Natural killer cell treated with Interleukin-12 subunit alpha and Interleukin-12 subunit beta and Interleukin-15 and Interleukin-18, amount 100 ng/mL, for 72 hours (primary cell): ENCODE data around the gene MCCC1. TPM values are rescaled to one million over a fixed set of nuclear protein-coding genes. Genes with fewer than 3 reads are reported as not detected.
"Not testable (repeated sequence)": the region's sequence is repeated elsewhere in the genome, so short reads cannot be mapped to it uniquely, and the experiment has no call there.

Experiments
- ATAC-seq, 2 donors: fragments of 150-1000 bp; cut with Tn5 transposase in 1 of 2; sonication (Bioruptor Pico), chemical (Tn5 transposase) in 1 of 2; 2 replicates each; pipeline ENCODE4 v1.10.0; 2021
- DNase-seq: peaks from one replicate; pipeline ENCODE4 v3.0.0; 2022; ENCODE audit warnings: low spot score
- H3K27ac Mint-ChIP-seq, 2 donors: 1 replicate in 1 of 2; 2 replicates in 1 of 2; pipeline ENCODE4 v1.8.0; 2022; ENCODE audit warnings: mixed read lengths in 2 of 2, mild to moderate bottlenecking in 1 of 2, moderate library complexity in 1 of 2
- H3K27me3 Mint-ChIP-seq, 2 donors: 1 replicate in 1 of 2; 2 replicates in 1 of 2; pipeline ENCODE4 v1.8.0; 2022; ENCODE audit warnings: mixed read lengths in 2 of 2
- H3K36me3 Mint-ChIP-seq: one replicate; pipeline ENCODE4 v1.8.0; 2022; ENCODE audit warnings: mixed read lengths
- H3K4me1 Mint-ChIP-seq, 2 donors: 1 replicate in 1 of 2; 2 replicates in 1 of 2; pipeline ENCODE4 v1.8.0; 2022; ENCODE audit warnings: low read depth in 2 of 2, mixed read lengths in 2 of 2, mild to moderate bottlenecking in 1 of 2
- H3K4me3 Mint-ChIP-seq: one replicate; pipeline ENCODE4 v1.8.0; 2022; ENCODE audit warnings: mixed read lengths
- H3K9me3 Mint-ChIP-seq: 2 replicates; pipeline ENCODE4 v1.8.0; 2022; ENCODE audit warnings: mixed read lengths
- total RNA-seq, 2 donors: library from RNA; stranded (reverse); gene quantifications; one replicate each; pipeline ENCODE4 v1.2.3, GENCODE V29; 2022

MCCC1 gene
- total RNA-seq, 2 donors from 2014 or later = 31.5 to 34.0 TPM

DNA sequence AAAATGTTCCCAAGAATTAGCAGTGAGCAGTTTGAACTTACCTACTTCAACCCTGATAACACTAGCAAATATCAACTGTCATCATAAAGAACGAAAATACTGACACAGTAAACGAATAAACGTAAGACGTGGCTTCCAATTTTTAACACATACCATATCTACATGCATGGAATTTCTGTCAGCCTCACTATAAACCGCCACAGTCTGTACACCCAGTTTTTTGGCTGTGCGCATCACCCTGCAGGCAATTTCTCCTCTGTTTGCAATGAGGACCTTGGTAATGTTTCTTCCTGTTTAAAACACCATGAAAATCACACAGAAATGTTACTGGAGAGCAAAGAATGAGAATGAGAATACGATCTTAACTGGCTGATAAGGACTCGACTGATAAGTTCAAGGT lies 7.0 kb downstream of the MCCC1 start:
- DNase-seq (no peak), ATAC-seq (no peak)
- Mint-ChIP-seq H3K4me1 (peaks cover under 1 to 8% of the 10 kb centered on the region in 2 donors), H3K9me3 (no peaks in the 10 kb centered on the region), H3K27me3 (no peaks in the 10 kb centered on the region), H3K36me3 (peaks cover 12% of the 10 kb centered on the region), H3K4me3 (no peak overlapping the region), H3K27ac (no peak overlapping the region)

- no peak overlapping the region for H3K27ac Mint-ChIP-seq
- DNase-seq (no peak), ATAC-seq (no peak)
- peaks cover 28% of the 10 kb centered on the region for H3K36me3 Mint-ChIP-seq
- H3K9me3 Mint-ChIP-seq = no peaks in the 10 kb centered on the region
- peaks cover 0 to 6% of the 10 kb centered on the region in 2 donors for H3K4me1 Mint-ChIP-seq
- no peaks in the 10 kb centered on the region for H3K27me3 Mint-ChIP-seq
- H3K4me3 Mint-ChIP-seq = no peak overlapping the region
Observed at GRCh38 chr3:183087184-183087583, 12.1 kb downstream of the MCCC1 start.

- Mint-ChIP-seq H3K27me3 (no peaks in the 10 kb centered on the region), H3K27ac (no peak overlapping the region), H3K36me3 (peaks cover 31% of the 10 kb centered on the region), H3K4me3 (no peak overlapping the region), H3K9me3 (no peaks in the 10 kb centered on the region), H3K4me1 (peaks cover 0 to 6% of the 10 kb centered on the region in 2 donors)
- DNase-seq (no peak), ATAC-seq (no peak)
Observed at GRCh38 chr3:183085634-183086390, 13.5 kb downstream of the MCCC1 start.

GRCh38 chr3:183082355-183082915 lies 16.9 kb downstream of the MCCC1 start:
- Mint-ChIP-seq H3K27me3 (no peaks in the 10 kb centered on the region), H3K4me1 (peaks cover 0 to 6% of the 10 kb centered on the region in 2 donors), H3K4me3 (no peak overlapping the region), H3K36me3 (peaks cover 45% of the 10 kb centered on the region), H3K9me3 (no peaks in the 10 kb centered on the region), H3K27ac (no peak overlapping the region)
- DNase-seq = no peak
- ATAC-seq = no peak

DNA sequence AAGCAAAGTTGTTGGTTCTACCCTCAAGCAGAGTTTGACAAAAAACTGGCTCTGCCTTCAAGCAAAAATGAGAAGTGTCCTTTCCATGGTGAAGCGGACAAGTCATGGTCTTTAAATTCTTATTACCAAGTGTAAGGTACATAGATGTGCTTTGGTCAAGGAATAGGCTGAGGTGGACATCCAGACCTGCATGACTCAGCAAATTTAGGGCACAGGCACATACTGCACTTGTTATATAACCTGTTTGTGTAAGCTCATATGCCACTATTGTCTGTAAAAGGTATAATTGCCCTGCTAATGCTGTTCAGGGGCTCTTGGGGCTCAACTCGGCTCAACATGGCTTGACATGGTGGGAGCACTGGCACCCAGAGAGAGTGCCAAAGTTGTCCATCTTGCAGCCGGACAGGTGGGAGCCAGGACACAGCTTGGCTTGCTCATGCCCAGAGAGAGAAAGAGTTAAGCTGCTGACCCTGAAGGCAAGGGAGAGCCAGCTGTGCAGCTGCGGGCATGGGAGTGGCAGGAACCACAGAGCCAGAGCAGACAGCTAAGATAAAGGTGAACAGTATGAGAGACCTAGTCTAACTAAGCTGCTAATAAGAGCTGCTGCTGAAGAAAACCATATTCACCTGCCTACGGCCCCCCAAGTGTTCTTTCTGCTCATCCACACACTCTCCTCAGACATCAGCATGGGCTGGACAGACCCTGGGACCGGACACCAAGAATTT lies 17.7 kb downstream of the MCCC1 start:
- no peak overlapping the region for H3K4me3 Mint-ChIP-seq
- ATAC-seq (no peak), DNase-seq (no peak)
- no peak overlapping the region for H3K27ac Mint-ChIP-seq
- no peaks in the 10 kb centered on the region for H3K27me3 Mint-ChIP-seq
- H3K36me3 Mint-ChIP-seq = peaks cover 46% of the 10 kb centered on the region
- H3K4me1 Mint-ChIP-seq = peaks cover 0 to 3% of the 10 kb centered on the region in 2 donors
- no peaks in the 10 kb centered on the region for H3K9me3 Mint-ChIP-seq

DNA sequence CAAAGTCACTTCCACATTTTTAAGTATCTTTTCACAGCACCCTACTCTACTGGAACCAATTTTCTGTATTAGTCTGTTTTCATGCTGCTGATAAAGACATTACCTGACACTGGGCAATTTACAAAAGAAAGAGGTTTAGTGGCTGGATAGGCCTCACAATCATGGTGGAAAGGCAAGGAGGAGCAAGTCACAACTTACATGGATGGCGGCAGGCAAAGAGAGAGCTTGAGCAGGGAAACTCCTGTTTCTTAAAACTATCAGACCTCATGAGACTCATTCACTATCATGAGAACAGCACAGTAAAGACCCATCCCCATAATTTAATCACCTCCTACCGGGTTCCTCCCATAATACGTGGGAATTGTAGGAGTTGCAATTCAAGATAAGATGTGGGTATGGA lies 18.7 kb downstream of the MCCC1 start:
- H3K9me3 Mint-ChIP-seq = no peaks in the 10 kb centered on the region
- H3K27me3 Mint-ChIP-seq = no peaks in the 10 kb centered on the region
- peaks cover 37% of the 10 kb centered on the region for H3K36me3 Mint-ChIP-seq
- DNase-seq (no peak), ATAC-seq (no peak)
- no peak overlapping the region for H3K27ac Mint-ChIP-seq
- H3K4me1 Mint-ChIP-seq = peaks cover 0 to 3% of the 10 kb centered on the region in 2 donors
- no peak overlapping the region for H3K4me3 Mint-ChIP-seq

- no peak for ATAC-seq
Observed at GRCh38 chr3:183074881-183075280, 24.4 kb downstream of the MCCC1 start.

DNA sequence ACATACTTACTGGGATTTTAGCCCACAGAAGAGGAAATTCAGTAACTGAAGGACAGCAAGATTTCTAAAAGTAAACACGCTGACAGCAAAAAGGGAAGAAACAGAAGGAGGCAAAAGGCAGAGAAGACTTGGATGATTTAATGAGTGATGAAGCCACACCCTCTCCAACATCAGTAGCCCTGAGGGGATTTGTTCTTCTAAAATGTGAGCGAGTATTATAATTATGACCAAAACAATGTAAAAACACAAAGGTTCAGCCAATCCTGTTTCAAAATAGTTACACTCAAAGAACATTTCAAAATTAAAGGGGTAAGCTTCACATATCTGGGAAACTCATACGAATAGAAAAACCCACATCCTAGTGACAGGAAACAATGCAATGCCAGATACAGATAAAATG lies 25.0 kb downstream of the MCCC1 start:
- DNase-seq (no peak), ATAC-seq (no peak)
- H3K4me3 Mint-ChIP-seq = no peak overlapping the region
- H3K27me3 Mint-ChIP-seq = no peaks in the 10 kb centered on the region
- no peak overlapping the region for H3K27ac Mint-ChIP-seq
- peaks cover 18% of the 10 kb centered on the region for H3K36me3 Mint-ChIP-seq
- no peaks in the 10 kb centered on the region for H3K9me3 Mint-ChIP-seq
- H3K4me1 Mint-ChIP-seq = peaks cover 7 to 8% of the 10 kb centered on the region in 2 donors

More at GRCh38 chr3:183074881-183075280, 24.4 kb downstream of the MCCC1 start:
- no peak overlapping the region for H3K4me3 Mint-ChIP-seq
- H3K9me3 Mint-ChIP-seq = no peaks in the 10 kb centered on the region
- H3K36me3 Mint-ChIP-seq = peaks cover 18% of the 10 kb centered on the region
- H3K27ac Mint-ChIP-seq = no peak overlapping the region
- H3K27me3 Mint-ChIP-seq = no peaks in the 10 kb centered on the region
- H3K4me1 Mint-ChIP-seq = peaks cover 7 to 8% of the 10 kb centered on the region in 2 donors
- no peak for DNase-seq

- ATAC-seq = no peak
- Mint-ChIP-seq H3K36me3 (peaks cover 15% of the 10 kb centered on the region), H3K4me1 (peaks cover 7 to 8% of the 10 kb centered on the region in 2 donors), H3K4me3 (no peak overlapping the region), H3K27ac (no peak overlapping the region), H3K27me3 (no peaks in the 10 kb centered on the region), H3K9me3 (no peaks in the 10 kb centered on the region)
- DNase-seq = no peak
Observed at GRCh38 chr3:183073839-183074238, 25.5 kb downstream of the MCCC1 start.

DNA sequence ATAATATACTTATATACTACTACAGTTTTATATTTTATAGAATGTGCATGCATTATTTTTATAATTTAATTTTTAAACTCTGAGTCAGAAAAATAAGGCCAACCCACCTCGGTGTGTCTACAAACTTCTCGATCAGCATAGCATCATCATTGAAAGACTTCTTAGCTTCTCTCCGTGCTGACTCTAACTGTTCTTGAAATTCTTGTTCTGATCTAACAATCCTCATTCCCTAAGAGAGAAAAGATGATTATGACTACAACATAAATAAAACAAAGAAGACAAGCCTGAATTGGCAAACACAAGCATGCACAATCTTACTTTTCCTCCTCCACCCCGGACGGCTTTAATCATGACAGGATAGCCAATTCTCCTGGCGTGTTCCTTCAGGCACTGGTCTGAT lies 28.4 kb downstream of the MCCC1 start:
- Mint-ChIP-seq H3K4me1 (peaks cover 7 to 8% of the 10 kb centered on the region in 2 donors), H3K4me3 (no peak overlapping the region), H3K36me3 (peaks cover 11% of the 10 kb centered on the region), H3K27me3 (no peaks in the 10 kb centered on the region), H3K9me3 (no peaks in the 10 kb centered on the region), H3K27ac (no peak overlapping the region)
- ATAC-seq (no peak), DNase-seq (no peak)

DNA sequence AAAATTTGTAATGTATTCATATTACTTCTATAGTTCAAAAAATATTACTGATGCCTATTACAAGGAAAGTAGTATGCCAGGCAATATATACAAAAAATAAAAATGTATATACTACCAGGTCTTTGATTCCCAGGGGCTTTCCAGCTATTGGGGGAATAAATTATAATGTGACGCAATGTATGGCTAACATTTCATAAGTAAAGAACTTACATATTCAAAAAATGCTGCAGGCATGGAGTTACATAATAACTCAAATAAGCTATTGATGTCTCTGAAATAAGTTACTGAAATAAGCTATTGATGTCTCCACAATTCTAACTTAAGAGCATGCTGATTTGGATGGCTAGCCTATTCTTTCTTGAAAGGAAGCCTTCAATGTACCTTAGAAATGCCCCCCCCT lies 30.2 kb downstream of the MCCC1 start:
- Mint-ChIP-seq H3K4me1 (peaks cover 0 to 7% of the 10 kb centered on the region in 2 donors), H3K36me3 (peaks cover 18% of the 10 kb centered on the region), H3K4me3 (no peak overlapping the region), H3K9me3 (no peaks in the 10 kb centered on the region), H3K27ac (no peak overlapping the region), H3K27me3 (no peaks in the 10 kb centered on the region)
- ATAC-seq = no peak
- no peak for DNase-seq

DNA sequence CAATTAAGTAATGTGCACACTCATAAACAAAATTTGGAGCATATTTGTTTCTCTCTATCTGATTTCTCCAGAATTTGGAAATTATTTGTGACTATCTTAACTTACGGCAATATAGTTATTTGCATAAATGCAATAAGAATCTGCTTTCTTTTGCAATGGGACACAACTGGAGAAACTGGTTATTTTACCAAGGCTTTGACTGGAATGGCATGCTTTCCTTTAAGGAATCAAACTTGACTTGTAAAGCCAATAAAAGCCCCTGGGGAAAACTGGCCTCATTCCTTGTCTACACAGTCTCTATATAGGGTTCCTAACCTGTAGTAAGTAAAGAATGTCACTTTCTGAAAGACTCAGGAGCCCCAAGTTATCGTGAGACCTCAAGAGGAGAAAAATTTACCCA lies 32.4 kb downstream of the MCCC1 start:
- not testable (repeated sequence) for ATAC-seq, H3K27me3 Mint-ChIP-seq, H3K4me3 Mint-ChIP-seq, H3K27ac Mint-ChIP-seq, H3K9me3 Mint-ChIP-seq, DNase-seq, H3K4me1 Mint-ChIP-seq
- peaks cover 13% of the 10 kb centered on the region for H3K36me3 Mint-ChIP-seq

DNA sequence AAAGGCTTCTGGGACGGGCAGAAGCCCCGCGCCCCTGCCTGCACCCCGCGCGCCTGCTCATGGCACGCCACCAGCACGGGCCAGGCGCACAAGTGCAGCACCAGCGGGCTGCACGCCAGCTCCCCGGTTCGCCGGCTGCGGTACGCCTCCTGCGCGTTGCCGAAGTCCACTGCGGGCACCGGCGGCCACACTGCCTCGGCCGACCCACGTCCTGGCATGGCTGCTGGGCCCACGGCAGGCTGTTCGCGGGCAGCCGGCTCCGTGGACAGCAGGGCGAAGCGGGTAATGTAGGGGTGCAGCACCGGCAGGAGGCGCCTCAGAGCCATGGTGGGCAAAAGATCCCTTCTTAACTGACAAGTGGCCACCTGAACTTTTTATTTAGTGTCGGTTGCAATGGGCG lies 34.8 kb downstream of the MCCC1 start:
- Mint-ChIP-seq H3K9me3 (no peaks in the 10 kb centered on the region), H3K4me3 (no peak overlapping the region), H3K36me3 (peaks cover 13% of the 10 kb centered on the region), H3K4me1 (no peaks in the 10 kb centered on the region), H3K27ac (no peak overlapping the region), H3K27me3 (no peaks in the 10 kb centered on the region)
- ATAC-seq (no peak), DNase-seq (no peak)
